GM10847 (cell line): Measurements from ENCODE around the gene RIT1.

Experiments used
- POLR2A ChIP-seq: IDR thresholded peaks from 2 replicates; pipeline ENCODE4 v1.6.1; 2011; ENCODE audit not compliant: insufficient read length; ENCODE audit errors: extremely low read depth

The RIT1 gene, protein sequence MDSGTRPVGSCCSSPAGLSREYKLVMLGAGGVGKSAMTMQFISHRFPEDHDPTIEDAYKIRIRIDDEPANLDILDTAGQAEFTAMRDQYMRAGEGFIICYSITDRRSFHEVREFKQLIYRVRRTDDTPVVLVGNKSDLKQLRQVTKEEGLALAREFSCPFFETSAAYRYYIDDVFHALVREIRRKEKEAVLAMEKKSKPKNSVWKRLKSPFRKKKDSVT

GRCh38 chr1:155911156-155912055 lies at the start of gene RIT1:
RIT1 (minus strand) TSS chr1:155911349; CDS start chr1:155910761, 588 bp downstream.
- peak; percentile 60 for TF ChIP-seq POLR2A

GRCh38 chr1:155960081-155960745 lies 49.1 kb upstream of the RIT1 start:
- TF ChIP-seq POLR2A = no peak

GRCh38 chr1:155957411-155957915 lies 46.3 kb upstream of the RIT1 start:
- no peak for TF ChIP-seq POLR2A

GRCh38 chr1:155954645-155955044 lies 43.5 kb upstream of the RIT1 start:
- no peak for TF ChIP-seq POLR2A

GRCh38 chr1:155952505-155952890 lies 41.3 kb upstream of the RIT1 start:
- TF ChIP-seq POLR2A = no peak

- no peak for TF ChIP-seq POLR2A
Observed at GRCh38 chr1:155951753-155952504, 40.8 kb upstream of the RIT1 start.

GRCh38 chr1:155950829-155951228 lies 39.7 kb upstream of the RIT1 start:
- TF ChIP-seq POLR2A = no peak

- no peak for TF ChIP-seq POLR2A
Observed at GRCh38 chr1:155947741-155948140, 36.6 kb upstream of the RIT1 start.

GRCh38 chr1:155947292-155947691 lies 36.1 kb upstream of the RIT1 start:
- no peak for TF ChIP-seq POLR2A

DNA sequence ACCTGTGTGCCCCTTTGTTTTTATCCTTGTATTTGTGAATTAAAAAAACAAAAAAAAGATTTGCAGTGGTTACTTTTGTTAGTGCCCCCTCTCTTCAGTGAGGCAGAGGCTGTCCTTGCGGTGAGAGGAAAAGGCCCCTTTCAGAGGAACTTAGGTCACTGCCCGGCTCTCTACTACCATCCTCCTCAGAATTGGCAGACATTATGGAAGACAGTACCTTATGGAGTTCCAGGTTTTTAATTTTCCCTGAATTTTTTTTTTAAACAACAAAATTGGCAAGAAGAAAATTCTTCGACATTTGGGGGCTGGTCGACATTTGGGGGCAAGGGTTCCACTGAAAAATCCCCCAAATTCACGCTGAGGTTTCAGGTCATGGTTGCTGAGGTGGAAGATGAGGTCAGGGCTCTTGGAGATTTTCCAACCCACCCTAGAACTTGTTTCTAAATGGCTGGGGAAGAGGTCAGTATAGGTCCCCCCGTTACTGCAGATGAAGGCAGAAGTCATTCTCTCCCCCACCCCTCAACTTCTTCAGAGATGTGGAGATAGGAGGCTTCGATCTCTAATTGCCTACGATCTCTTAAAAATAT lies 35.6 kb upstream of the RIT1 start:
- TF ChIP-seq POLR2A = no peak

GRCh38 chr1:155944444-155944799 lies 33.3 kb upstream of the RIT1 start:
- no peak for TF ChIP-seq POLR2A

DNA sequence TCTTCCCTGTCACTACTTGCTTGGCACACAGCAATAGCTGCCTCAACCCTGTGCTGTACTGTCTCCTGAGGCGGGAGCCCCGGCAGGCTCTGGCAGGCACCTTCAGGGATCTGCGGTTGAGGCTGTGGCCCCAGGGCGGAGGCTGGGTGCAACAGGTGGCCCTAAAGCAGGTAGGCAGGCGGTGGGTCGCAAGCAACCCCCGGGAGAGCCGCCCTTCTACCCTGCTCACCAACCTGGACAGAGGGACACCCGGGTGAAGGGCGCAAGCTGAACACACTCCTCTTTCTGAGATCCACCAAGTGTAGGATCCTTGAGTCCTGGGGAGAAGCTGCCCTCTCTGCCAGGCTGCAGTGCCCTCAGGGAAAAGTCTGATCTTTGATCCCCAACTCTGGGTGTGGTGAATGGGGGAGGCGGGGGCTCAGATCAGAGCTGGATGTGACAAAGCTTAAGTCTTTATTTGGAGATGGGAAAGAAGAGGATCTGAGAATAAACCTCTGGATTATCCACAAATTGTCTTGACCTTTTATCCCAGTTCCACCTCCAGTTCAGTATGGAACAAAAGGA lies 31.5 kb upstream of the RIT1 start:
- TF ChIP-seq POLR2A = no peak

DNA sequence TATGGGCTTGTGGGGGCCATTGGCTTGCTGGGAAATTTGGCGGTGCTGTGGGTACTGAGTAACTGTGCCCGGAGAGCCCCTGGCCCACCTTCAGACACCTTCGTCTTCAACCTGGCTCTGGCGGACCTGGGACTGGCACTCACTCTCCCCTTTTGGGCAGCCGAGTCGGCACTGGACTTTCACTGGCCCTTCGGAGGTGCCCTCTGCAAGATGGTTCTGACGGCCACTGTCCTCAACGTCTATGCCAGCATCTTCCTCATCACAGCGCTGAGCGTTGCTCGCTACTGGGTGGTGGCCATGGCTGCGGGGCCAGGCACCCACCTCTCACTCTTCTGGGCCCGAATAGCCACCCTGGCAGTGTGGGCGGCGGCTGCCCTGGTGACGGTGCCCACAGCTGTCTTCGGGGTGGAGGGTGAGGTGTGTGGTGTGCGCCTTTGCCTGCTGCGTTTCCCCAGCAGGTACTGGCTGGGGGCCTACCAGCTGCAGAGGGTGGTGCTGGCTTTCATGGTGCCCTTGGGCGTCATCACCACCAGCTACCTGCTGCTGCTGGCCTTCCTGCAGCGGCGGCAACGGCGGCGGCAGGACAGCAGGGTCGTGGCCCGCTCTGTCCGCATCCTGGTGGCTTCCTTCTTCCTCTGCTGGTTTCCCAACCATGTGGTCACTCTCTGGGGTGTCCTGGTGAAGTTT lies 30.8 kb upstream of the RIT1 start:
- no peak for TF ChIP-seq POLR2A
